Dendritic cell treated with granulocyte-macrophage colony-stimulating factor and Interleukin-4, amounts not matched to agents 40 ng/mL and 50 ng/mL, for 4 days (primary cell): Measurements from ENCODE around the gene GPD1.

ENCODE experiments used
- H3K27ac Mint-ChIP-seq: one replicate; pipeline ENCODE4 v1.8.0; 2022; ENCODE audit warnings: mild to moderate bottlenecking, mixed read lengths
- H3K27me3 Mint-ChIP-seq: one replicate; pipeline ENCODE4 v1.8.0; 2022; ENCODE audit warnings: mild to moderate bottlenecking, mixed read lengths
- H3K36me3 Mint-ChIP-seq: one replicate; pipeline ENCODE4 v1.8.0; 2022; ENCODE audit warnings: low read depth, mixed read lengths
- H3K4me1 Mint-ChIP-seq: one replicate; pipeline ENCODE4 v1.8.0; 2022; ENCODE audit warnings: low read depth, mixed read lengths
- H3K4me3 Mint-ChIP-seq: one replicate; pipeline ENCODE4 v1.8.0; 2022; ENCODE audit warnings: mild to moderate bottlenecking, moderate library complexity, mixed read lengths
- H3K9me3 Mint-ChIP-seq: one replicate; pipeline ENCODE4 v1.8.0; 2022; ENCODE audit warnings: mixed read lengths
- intact Hi-C: fragments of 100-400 bp; cut with micrococcal nuclease; formaldehyde crosslinking; loops from one replicate; pipeline ENCODE4 v1.15.0; 2022

GPD1 gene

DNA sequence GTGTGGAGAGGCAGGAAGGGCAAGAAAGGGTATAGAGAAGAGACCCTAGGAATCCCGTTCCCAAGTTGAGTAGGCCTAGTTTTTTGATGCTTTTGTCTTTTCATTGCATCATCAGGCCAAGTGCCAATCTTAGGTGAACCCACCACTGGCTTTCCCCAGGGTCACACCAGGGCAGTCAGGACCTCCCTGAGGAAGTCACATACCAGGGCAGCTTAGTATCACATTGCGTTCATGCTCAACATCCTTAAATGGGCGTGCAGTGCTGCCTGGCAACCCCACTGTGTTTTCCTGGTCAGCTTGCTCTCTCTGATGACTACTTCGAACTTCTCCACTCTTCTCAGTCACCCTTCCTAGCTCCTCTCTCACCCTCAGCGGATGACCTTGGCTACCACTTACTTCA, 37.4 kb upstream of the GPD1 start:
- Mint-ChIP-seq H3K27me3 (peaks cover 49% of the 10 kb centered on the region), H3K4me3 (no peak overlapping the region), H3K27ac (no peak overlapping the region), H3K4me1 (peaks cover 14% of the 10 kb centered on the region), H3K9me3 (no peaks in the 10 kb centered on the region), H3K36me3 (no peaks in the 10 kb centered on the region)
- intact Hi-C loops, result no loop called here

GRCh38 chr12:50069069-50069468, 34.7 kb upstream of the GPD1 start:
- intact Hi-C loops, result loop anchor here (1.0 kb wide), 1 partner anchor 30 kb away; no protein-coding TSS in a partner anchor
- peaks cover 12% of the 10 kb centered on the region for H3K4me1 Mint-ChIP-seq
- H3K27me3 Mint-ChIP-seq, result peaks cover 44% of the 10 kb centered on the region
- H3K4me3 Mint-ChIP-seq, result no peak overlapping the region
- no peaks in the 10 kb centered on the region for H3K9me3 Mint-ChIP-seq
- H3K36me3 Mint-ChIP-seq, result no peaks in the 10 kb centered on the region
- H3K27ac Mint-ChIP-seq, result no peak overlapping the region

DNA sequence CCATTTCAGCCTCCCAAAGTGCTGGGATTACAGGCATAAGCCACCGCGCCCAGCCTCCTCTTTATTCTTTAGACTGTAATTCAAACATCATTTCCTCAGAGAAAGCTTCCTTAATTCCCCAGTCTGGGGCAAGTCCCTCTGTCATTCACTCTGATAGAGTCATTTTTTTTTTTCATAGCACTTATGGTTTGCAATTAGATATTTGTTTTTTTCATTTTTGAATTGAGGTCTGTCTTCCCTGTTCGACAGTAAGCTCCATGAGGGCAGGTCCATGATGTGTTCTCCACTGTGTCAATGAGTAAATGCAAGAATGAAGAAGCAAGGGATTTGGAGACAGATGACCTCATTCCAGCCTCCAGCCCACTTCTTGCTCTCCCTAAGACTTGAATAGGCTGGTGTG, 34.3 kb upstream of the GPD1 start:
- Mint-ChIP-seq H3K9me3 (no peaks in the 10 kb centered on the region), H3K36me3 (no peaks in the 10 kb centered on the region), H3K4me1 (peaks cover 12% of the 10 kb centered on the region), H3K27me3 (peaks cover 39% of the 10 kb centered on the region), H3K4me3 (no peak overlapping the region), H3K27ac (no peak overlapping the region)
- intact Hi-C loops, result loop anchor here (1.0 kb wide), 1 partner anchor 30 kb away; no protein-coding TSS in a partner anchor

- no peak overlapping the region for H3K4me3 Mint-ChIP-seq
- H3K4me1 Mint-ChIP-seq, result peaks cover 12% of the 10 kb centered on the region
- intact Hi-C loops, result loop anchor here (1.0 kb wide), 1 partner anchor 103 kb away; no protein-coding TSS in a partner anchor
- H3K36me3 Mint-ChIP-seq, result no peaks in the 10 kb centered on the region
- no peak overlapping the region for H3K27ac Mint-ChIP-seq
- peaks cover 36% of the 10 kb centered on the region for H3K27me3 Mint-ChIP-seq
- no peaks in the 10 kb centered on the region for H3K9me3 Mint-ChIP-seq
These were observed 33.3 kb upstream of the GPD1 start for GRCh38 chr12:50070314-50071060.

DNA sequence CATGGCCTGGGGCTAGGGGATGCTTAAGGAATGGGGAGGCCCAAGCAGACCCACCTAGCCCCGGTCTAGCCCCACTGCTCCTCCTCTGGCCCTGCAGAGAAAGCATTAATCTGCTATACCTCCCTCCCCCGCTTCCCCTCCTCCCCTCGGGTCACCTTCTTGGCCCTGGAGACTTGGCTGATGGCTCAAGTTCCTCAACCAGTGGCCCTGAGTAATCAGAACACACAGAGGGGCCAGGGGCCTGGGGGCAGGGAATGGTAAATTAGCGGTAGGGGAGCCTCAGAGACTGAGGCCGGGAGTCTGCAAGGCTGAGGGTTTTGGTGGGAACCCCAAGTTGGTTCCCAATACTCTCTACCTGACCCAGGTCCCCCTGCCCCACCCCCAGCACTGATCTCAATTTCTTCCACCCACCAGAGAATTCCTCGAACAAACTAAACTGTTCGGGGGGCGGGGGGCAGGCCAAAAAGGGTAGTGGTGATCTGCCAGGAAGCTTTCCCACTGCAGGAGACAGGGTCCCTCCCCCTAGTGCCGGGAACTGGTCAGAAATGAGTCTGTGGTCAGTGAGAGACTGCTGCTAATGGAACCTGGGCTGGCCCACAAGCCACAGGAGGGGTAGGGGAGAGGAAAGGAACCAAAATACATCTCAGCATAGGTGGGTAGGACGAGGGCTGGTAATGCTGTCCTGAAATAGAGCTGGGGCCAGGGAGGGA, 31.5 kb upstream of the GPD1 start:
- Mint-ChIP-seq H3K4me3 (no peak overlapping the region), H3K36me3 (no peaks in the 10 kb centered on the region), H3K4me1 (peaks cover 12% of the 10 kb centered on the region), H3K27me3 (peaks cover 36% of the 10 kb centered on the region), H3K9me3 (no peaks in the 10 kb centered on the region), H3K27ac (no peak overlapping the region)
- intact Hi-C loops, result no loop called here

DNA sequence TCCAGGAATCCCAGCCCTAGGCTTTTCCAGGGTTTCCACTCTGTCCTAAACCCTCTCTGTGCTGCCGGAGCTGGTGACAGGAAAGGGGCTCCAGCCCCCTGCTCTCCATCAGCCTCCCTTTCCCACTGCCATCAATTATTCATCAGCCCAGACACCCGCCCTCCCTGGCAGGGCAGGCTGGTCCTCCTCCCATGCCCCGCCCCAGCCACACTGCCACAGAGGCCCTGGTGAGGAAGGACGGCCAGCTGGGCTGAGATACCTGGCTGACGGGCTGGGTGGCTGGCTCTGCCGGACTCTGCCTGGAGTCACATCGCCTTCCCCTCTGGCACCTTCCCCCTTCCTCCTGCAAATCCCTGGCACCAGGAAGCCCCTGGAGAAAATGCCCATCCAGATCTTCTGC, 30.6 kb upstream of the GPD1 start:
- Mint-ChIP-seq H3K36me3 (no peaks in the 10 kb centered on the region), H3K4me3 (no peak overlapping the region), H3K9me3 (no peaks in the 10 kb centered on the region), H3K27ac (no peak overlapping the region), H3K4me1 (peaks cover 12% of the 10 kb centered on the region), H3K27me3 (peaks cover 39% of the 10 kb centered on the region)
- intact Hi-C loops, result no loop called here

DNA sequence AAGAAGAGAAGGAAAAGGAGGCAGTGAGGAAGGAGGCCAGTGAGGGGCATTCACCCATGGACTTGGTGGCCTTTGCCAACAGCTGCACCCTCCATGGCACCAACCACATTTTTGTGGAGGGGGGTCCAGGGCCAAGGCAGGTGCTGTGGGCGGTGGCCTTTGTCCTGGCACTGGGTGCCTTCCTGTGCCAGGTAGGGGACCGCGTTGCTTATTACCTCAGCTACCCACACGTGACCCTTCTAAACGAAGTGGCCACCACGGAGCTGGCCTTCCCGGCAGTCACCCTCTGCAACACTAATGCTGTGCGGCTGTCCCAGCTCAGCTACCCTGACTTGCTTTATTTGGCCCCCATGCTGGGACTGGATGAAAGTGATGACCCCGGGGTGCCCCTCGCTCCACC, 30.1 kb upstream of the GPD1 start:
- Mint-ChIP-seq H3K9me3 (no peaks in the 10 kb centered on the region), H3K27ac (no peak overlapping the region), H3K4me1 (peaks cover 12% of the 10 kb centered on the region), H3K27me3 (peaks cover 39% of the 10 kb centered on the region), H3K4me3 (no peak overlapping the region), H3K36me3 (no peaks in the 10 kb centered on the region)
- intact Hi-C loops, result no loop called here

DNA sequence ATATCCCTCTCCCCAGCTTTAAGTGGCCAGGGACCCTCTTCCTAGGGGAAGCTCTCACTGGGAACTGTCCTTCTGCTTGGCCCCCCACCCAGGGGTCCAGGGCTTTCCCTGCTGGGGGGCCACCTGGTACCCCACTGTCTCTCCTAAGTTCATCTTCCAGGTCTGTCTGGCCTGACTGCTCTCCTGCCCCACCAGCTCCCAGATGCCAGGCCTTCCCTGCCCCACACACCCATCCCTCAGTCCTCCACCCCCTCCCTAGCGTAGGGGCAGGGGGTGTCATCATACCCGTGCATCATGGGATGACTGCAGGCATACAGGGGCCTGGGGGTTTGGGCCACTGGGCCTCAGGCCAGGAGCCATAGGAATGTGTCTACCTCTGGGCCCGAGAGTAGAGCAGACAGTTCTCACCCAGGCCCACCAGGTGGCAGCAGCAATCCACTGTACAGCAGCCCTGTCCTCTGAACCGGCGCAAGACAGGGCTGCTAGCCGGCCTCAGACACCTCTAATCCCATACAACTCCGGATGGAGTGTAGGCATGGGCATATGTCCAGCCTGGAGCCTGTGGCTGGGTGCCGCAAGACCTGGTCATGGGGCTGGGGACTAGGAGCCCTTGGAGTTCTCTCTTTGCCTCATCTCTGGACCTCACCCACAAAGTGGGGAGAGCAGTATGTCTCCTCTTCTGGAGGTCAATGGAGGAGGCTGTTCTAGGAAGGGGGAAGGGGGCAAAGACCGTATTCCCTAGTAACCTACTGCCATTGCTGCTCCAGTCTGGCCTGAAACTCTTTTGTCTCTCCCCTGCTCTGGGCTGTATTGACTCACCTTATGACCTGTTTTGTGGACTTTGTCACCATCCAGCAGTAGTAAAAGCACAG, 28.6 kb upstream of the GPD1 start:
- Mint-ChIP-seq H3K27me3 (peaks cover 39% of the 10 kb centered on the region), H3K27ac (no peak overlapping the region), H3K9me3 (no peaks in the 10 kb centered on the region), H3K4me3 (no peak overlapping the region), H3K4me1 (peaks cover 9% of the 10 kb centered on the region), H3K36me3 (no peaks in the 10 kb centered on the region)
- intact Hi-C loops, result loop anchor here (1.0 to 5.0 kb wide), 2 partner anchors 37 to 100 kb away; partner anchors contain the start of gene COX14

DNA sequence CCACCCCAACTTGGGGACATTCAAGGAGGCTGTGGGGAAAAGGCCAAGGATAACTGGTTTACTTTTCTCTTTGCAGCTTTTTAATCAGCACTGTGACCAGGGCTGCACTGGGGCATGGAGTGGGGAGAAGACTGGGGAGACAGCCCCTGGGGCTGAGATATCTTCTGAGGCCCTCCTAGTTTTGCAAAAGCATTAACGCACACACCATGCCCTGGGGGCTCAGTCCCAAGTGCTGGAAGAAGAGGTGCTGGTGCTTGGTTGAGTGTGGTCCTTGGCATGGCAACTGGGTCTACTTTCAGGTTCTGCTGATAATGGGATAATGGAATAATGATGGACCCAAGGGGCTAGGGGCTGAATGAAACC, 28.0 kb upstream of the GPD1 start:
- Mint-ChIP-seq H3K36me3 (no peaks in the 10 kb centered on the region), H3K4me3 (no peak overlapping the region)
- intact Hi-C loops, result loop anchor here (1.0 to 5.0 kb wide), 2 partner anchors 37 to 100 kb away; partner anchors contain the start of gene COX14

GRCh38 chr12:50077099-50077498, 26.7 kb upstream of the GPD1 start:
- Mint-ChIP-seq H3K9me3 (no peaks in the 10 kb centered on the region), H3K27me3 (peaks cover 34% of the 10 kb centered on the region), H3K27ac (no peak overlapping the region), H3K36me3 (no peaks in the 10 kb centered on the region), H3K4me1 (no peaks in the 10 kb centered on the region), H3K4me3 (no peak overlapping the region)
- intact Hi-C loops, result loop anchor here (5.0 kb wide), 1 partner anchor 35 kb away; the partner anchor contains the start of gene COX14

More for the DNA sequence above, 28.0 kb upstream of the GPD1 start:
- peaks cover 3% of the 10 kb centered on the region for H3K4me1 Mint-ChIP-seq
- no peaks in the 10 kb centered on the region for H3K9me3 Mint-ChIP-seq
- no peak overlapping the region for H3K27ac Mint-ChIP-seq
- peaks cover 37% of the 10 kb centered on the region for H3K27me3 Mint-ChIP-seq

DNA sequence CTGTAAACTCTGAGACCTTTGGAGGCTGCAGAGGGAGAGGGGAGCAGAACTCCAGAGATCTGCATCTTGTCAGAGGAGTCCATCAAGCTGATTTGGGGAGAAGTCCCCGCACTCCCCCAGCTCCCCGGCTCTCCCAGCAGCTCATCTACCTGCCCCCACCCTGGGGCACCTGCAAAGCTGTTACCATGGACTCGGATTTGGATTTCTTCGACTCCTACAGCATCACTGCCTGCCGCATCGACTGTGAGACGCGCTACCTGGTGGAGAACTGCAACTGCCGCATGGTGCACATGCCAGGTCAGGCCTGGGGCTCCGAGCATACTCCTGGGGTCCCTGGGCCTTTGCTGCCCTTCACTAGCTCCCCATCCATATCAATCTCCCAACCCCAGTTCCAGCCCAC, 25.5 kb upstream of the GPD1 start:
- no peaks in the 10 kb centered on the region for H3K36me3 Mint-ChIP-seq
- peaks cover 24% of the 10 kb centered on the region for H3K27me3 Mint-ChIP-seq
- intact Hi-C loops, result loop anchor here (5.0 kb wide), 1 partner anchor 34 kb away; the partner anchor contains the start of gene COX14
- no peak overlapping the region for H3K27ac Mint-ChIP-seq
- H3K9me3 Mint-ChIP-seq, result no peaks in the 10 kb centered on the region
- no peaks in the 10 kb centered on the region for H3K4me1 Mint-ChIP-seq
- no peak overlapping the region for H3K4me3 Mint-ChIP-seq

DNA sequence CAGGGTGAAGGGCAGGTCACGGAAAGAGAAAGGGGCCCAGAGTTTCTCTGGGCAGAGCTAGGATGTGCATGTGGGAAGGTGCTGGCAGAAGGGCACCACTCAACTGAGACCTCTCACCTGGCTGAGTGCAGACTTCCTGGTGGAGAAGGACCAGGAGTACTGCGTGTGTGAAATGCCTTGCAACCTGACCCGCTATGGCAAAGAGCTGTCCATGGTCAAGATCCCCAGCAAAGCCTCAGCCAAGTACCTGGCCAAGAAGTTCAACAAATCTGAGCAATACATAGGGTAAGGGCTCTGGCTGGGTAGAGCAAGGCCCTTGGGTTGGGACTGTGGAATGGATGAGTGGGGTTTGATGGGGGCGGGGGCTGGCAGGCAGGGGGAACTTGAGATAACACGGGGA, 24.0 kb upstream of the GPD1 start:
- Mint-ChIP-seq H3K4me3 (no peak overlapping the region), H3K27me3 (peaks cover 19% of the 10 kb centered on the region), H3K9me3 (no peaks in the 10 kb centered on the region), H3K27ac (no peak overlapping the region), H3K36me3 (peaks cover under 1% of the 10 kb centered on the region), H3K4me1 (no peaks in the 10 kb centered on the region)
- intact Hi-C loops, result loop anchor here (5.0 kb wide), 1 partner anchor 33 kb away; the partner anchor contains the start of gene COX14

DNA sequence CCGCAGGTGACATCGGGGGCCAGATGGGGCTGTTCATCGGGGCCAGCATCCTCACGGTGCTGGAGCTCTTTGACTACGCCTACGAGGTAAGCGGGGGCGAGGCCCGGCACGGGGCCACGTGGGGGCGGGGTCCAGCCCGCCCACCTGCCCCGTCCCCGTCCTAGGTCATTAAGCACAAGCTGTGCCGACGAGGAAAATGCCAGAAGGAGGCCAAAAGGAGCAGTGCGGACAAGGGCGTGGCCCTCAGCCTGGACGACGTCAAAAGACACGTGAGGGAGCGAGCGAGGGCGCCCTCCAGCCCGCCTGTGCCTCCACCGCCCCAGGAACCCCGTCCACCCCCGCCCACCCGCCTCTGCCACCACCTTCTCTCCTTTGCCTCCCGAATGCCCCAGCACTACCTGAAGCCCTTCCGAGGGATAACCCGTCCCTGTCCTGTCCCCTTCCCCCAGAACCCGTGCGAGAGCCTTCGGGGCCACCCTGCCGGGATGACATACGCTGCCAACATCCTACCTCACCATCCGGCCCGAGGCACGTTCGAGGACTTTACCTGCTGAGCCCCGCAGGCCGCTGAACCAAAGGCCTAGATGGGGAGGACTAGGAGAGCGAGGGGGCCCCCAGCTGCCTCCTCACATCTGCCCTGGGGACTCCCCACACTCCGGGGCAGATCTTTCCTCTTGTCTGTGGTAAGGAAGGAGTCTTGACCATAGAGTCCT, 22.6 kb upstream of the GPD1 start:
- peaks cover 17% of the 10 kb centered on the region for H3K27me3 Mint-ChIP-seq
- no peak overlapping the region for H3K27ac Mint-ChIP-seq
- no peak overlapping the region for H3K4me3 Mint-ChIP-seq
- H3K9me3 Mint-ChIP-seq, result no peaks in the 10 kb centered on the region
- peaks cover 8% of the 10 kb centered on the region for H3K4me1 Mint-ChIP-seq
- peaks cover 6% of the 10 kb centered on the region for H3K36me3 Mint-ChIP-seq
- intact Hi-C loops, result no loop called here
